Stromal cell of bone marrow (primary cell): Measurements from ENCODE around the gene MYBPC2.

ENCODE experiments used
- DNase-seq: peaks from one replicate; pipeline ENCODE4 v3.0.0-alpha.2; 2012; ENCODE audit warnings: low read depth

The MYBPC2 gene

DNA sequence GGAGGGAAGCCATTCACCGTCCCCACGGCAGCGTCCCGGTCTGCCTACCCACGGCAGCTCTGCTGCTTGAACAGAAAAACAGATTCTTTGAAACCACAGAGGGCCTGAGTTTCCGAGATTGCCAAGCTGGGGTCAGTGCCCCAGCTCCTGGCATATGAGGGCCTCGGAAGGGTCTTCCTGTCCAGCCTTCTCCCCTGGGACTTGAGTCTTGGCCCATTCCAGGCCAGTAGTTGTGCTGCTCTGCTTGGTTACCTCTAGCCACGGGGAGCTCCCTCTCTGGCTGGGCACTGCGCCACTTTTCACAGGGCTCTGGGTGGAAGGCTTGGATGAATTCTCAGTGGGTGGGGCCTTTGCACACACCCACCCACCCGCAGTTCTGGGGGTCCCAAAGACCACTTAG, 22.6 kb upstream of the MYBPC2 start:
- no peak for DNase-seq

DNA sequence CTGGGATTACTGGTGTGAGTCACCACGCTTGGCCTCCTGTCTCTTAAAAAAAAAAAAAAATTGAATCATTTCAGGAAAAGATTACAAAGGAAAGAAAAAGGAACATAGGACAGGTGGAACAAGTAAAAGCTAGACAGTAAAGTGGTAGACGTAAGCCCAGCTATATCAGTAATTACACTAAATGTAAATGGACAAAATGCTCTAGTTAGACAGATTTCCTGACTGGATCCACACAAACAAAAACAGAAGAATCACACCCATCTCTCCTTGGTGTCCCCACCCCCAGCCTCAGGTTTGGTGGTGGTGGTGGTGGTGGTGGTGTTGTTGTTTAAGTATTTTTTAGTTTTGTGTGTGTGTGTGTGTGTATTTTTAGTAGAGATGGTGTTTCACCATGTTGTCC, 20.3 kb upstream of the MYBPC2 start:
- DNase-seq: no peak

DNA sequence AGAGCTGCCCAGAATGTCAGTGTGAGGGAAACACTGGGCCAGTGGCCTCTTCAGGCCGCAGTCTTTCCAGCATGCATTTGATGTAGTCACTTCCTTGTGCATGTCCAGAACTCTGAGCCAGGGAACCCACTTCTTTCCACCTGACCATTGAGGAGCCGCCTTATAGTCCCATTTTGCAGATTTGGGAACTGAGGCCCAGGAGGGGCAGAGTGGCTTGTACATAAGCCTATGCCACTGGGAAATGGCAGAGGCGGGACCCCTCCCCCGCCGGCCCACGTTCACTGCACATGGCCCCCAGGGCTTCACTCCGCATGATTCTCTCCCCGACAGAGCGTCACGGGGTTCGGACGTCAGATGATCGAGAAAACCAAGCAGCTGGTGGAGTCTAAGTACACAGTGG, 19.6 kb upstream of the MYBPC2 start:
- DNase-seq: no peak

DNA sequence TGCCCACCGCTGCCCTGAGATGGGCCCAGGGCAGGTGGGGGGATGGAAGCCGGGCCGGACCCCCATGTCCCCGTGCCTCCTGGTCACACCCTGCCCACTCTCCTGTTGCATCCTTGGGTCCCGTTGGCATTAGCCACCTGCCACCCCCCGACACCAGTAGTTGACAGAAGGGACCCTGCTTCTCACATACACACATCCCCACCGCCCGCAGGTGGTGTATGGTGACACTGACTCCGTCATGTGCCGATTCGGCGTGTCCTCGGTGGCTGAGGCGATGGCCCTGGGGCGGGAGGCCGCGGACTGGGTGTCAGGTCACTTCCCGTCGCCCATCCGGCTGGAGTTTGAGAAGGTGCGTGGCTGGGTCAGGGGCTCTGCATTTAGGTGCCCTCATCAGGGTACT, 19.2 kb upstream of the MYBPC2 start:
- DNase-seq: no peak

DNA sequence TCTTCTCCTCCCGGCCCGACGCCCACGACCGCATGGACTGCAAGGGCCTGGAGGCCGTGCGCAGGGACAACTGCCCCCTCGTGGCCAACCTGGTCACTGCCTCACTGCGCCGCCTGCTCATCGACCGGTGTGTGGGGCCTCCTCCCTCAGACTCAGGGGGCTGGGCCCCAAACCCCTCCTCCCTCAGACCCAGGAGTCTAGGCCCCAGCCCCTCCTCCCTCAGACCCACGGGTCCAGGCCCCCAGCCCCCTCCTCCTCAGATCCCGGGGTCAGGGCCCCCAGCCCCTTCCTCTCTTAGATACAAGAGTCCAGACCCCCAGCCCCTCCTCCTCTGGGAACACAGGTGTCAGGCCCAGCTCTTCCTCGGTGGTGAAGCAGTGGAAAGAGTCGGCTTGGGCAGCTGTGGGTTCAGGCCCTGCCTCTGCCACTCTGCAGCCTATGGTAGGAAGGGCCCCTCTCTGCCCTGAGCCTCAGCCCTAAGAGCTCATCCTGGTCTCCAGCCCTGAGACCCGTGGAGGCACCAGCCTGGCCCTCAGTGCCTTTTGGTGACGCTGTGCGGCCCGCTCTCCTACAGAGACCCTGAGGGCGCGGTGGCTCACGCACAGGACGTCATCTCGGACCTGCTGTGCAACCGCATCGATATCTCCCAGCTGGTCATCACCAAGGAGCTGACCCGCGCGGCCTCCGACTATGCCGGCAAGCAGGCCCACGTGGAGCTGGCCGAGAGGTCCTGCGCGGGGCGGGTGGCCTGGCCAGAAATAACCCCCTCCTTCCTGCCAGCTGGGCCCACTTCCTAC, 17.6 kb upstream of the MYBPC2 start:
- peak; percentile 12 for DNase-seq

DNA sequence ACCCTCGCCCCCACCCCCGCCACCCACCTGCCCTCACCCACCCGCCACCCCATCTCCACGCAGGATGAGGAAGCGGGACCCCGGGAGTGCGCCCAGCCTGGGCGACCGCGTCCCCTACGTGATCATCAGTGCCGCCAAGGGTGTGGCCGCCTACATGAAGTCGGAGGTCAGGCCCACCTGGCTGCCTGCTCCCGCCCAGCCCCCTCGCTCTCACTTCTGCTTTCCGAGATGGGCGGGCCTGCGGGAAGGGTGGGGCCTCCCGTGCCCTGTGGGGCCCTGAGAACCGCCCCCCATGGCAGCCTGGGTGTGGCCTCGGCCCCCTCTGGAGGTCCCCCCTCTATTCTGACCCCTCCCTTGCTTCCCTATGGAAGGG, 17.0 kb upstream of the MYBPC2 start:
- no peak for DNase-seq

DNA sequence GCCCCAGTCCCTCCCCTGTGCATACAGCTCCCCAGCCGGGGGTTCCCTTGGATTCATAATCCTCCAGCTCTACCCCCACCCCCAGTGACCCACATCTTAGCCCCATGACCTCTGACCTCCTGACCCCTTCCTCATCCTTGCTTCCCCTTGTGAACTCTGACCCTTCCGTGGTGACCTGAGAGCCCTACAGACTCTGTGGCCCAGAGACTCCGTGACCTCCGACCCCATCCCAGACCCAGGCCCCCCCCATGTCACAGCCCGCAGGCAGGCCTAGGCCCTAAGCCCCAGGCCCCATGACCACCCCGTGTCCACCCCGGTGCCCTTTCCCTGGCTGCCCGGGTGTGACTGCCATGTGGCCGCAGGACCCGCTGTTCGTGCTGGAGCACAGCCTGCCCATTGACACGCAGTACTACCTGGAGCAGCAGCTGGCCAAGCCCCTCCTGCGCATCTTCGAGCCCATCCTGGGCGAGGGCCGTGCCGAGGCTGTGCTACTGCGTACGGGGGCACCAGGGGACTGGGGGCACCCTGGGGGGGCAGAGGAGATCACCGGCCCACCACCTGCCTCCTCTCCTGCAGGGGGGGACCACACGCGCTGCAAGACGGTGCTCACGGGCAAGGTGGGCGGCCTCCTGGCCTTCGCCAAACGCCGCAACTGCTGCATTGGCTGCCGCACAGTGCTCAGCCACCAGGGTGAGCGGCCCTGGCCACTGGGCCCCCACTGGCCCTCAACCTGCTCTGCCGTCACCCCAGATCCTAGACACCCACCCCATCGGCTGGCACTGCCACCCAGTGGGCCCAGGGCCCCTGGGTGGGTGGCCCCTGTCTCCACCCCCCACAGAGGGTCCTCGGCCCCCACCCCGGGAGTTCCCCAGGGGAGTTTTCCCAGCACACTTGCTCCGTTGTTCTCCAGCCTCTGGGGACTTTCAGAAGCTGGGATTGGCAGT, 16.4 kb upstream of the MYBPC2 start:
- DNase-seq: no peak

DNA sequence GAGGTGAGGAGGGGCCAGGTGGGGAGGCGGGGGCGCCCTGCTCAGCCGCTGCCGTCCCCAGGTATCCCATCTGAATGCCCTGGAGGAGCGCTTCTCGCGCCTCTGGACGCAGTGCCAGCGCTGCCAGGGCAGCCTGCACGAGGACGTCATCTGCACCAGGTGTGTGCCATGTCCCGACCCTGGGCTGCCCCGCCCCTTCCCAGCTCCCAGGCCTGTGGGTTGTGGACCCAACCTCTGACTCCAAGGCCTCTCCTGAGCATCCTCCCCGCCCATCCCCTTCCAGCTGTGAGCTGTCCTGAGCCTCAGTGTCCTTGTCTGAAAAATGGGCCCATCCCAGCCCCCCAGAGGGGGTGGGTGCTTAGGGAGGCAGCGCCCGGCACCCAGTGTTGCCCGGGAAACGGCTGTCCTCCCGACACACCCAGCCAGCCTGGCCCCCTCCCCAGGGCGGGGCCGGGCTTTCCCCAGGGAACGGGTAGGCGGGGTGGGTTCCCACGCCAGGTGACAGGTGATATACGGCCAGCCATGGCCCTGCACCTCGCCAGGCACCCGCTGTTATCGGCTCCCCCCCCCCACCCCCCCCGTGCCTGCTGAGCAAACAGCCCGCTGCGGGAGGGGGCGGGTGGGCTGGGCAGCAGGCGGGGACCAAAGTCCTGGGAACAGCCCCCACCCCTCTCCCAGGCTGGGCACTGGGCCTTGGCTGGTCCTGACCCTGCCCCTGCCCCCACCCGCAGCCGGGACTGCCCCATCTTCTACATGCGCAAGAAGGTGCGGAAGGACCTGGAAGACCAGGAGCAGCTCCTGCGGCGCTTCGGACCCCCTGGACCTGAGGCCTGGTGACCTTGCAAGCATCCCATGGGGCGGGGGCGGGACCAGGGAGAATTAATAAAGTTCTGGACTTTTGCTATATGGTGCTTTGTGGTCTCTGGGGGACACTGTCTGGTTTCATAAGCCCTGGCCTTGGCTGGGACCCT, 15.3 kb upstream of the MYBPC2 start:
- DNase-seq: no peak

DNA sequence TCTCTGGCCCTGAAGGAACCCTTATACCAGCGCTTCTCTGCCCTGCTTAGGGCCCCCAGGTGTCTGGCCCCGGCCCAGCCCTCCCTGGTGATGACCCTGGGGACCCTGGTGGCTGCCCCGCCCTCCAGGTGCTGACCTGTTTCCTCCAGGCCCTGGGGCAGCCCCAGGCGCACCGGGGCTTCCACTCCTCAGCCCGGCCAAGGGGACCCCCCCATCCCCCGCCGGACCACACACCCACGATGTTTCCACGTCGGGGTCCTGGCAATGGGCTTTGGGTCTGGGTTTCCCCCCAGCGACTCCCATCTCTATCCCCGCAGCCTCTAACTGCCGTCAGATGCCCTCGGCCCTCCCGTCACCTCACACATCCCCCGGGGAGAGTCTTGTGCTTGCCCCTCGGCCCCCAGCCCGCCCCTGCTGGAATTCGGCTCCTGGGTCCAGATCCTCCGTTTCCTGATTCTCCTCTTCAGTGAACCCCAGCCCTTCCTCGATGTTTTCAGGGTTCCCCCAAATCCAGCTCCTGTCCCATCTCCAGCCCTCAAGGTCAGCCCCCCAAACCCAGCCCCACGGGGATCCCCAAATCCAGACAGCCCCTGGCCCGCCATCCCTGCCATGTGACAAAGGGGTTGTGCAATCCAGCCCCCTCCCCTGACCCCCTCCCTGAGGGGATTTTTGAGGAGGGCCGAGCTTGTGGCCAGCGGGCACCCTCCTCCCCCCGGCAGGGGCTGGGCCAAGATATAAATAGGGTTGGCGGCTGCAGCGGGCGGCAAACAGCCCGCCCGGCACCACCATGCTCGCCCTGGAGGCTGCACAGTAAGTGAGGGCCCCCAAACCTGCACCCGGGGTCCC, 14.3 kb upstream of the MYBPC2 start, which contains the start of gene SPIB:
TSS of gene SPIB (plus strand) at position 763 of the 846 bp plus-strand sequence. CDS start at position 788, 25 bp downstream.
- no peak for DNase-seq

DNA sequence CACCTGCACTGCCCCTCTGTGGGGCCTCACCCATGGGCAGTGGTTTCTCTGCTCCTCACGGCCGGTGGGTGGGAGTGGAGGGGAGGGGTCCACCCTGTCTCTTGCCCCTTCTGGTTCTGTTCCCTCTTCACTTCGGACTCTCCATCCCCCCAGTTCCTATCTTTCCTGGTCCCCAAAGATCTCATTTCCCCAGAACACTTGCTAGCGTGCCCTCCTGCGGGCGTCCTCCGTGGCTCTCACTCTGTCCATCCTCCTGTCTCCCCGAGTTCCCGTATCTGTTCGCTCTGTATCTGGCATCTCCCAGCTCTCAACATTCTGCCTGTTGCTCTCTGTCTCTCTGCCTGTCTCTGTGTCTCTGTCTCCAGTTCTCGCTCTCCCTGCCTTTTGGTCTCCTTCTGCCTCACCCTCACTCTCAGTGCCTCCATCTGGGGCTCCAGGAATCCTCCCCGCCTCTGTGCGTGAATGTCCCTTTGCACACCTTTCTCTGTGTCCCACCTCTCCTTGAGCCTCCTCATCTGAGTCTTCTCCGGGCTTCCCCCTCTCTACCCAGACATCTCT, 13.6 kb upstream of the MYBPC2 start:
- DNase-seq: no peak

DNA sequence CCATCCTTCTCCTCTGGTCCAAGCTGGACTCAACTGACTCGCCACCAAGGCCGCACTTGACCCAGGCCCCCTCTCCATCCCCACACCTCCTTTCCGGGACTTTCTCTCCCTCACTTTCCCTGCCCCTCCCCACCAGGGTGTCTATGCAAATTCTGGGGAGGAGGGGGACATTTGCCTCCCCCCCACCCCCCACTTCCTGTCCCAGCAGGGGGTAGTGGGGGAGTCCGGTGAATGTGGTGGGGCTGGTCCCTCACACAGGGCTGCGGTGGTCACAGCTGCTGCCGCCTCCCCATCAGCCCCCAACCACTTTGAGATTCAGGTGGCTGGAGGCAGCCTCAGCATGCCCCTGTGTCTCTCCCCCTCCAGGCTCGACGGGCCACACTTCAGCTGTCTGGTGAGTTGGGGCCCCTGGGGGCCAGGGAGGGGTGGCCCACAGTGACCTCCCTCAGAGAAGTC, 13.1 kb upstream of the MYBPC2 start:
- DNase-seq: no peak

DNA sequence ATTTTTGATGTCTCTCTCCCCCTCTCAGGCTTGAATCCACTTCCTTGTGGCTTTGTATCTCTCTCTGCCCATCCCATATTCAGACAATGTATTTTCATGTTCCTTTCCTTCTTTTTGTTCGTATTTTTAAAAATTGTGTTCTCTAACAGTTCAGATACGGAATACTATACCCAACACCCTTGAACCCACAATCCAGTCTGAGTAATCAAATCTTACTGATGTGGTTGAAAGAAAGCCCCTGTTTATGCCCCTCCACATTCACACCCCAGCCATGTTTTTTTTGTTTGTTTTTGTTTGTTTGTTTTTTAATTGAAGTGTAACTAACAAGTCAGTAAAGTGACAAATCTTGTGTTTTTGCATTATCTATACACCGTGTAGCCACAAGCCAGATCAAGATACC, 12.6 kb upstream of the MYBPC2 start:
- DNase-seq: no peak

DNA sequence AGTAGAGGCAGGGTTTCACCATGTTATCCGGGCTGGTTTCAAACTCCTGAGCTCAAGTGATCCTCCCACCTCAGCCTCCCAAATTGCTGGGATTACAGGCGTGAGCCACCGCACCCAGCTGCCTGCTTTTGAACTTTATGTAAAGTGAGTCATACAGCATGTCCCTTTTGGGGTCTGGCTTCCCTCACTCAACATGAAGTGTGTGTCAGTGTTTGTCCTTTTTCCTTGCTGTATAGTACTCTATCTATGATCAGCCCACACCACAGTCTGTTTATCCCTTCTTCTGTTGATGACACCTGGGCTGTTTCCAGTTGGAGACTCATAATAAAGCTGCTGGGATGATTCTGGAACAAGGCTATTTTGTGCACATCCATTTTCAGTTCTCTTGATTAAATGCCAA, 11.9 kb upstream of the MYBPC2 start:
- DNase-seq: no peak

DNA sequence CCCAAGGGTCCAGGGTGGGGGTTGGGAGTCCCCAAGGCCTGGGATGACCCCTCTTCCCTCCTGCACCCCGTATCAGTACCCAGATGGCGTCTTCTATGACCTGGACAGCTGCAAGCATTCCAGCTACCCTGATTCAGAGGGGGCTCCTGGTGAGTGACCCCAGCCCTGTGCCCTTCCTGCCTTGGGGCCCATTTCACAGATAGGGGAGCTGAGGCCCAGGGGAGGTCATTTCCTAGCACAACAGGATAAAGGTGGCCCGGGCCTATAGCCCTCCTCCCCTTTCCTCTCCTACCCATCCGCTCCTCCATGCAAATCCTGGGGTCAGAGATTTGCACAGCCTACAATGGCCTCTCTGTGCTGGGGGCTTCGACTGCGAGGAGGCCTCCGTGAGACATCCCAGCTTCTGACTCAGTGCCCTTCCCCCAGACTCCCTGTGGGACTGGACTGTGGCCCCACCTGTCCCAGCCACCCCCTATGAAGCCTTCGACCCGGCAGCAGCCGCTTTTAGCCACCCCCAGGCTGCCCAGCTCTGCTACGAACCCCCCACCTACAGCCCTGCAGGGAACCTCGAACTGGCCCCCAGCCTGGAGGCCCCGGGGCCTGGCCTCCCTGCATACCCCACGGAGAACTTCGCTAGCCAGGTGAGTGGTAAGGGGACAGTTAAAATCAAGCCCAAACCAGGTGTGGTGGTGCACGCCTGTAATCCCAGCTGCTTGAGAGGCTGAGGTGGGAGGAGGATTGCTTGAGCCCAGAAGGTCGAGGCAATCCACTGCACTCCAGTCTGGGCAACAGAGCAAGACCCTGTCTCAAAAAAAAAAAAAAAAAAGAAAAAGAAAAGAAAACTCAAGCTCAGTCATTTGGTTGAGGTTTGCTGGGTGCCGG, 10.1 kb upstream of the MYBPC2 start:
- DNase-seq: no peak

DNA sequence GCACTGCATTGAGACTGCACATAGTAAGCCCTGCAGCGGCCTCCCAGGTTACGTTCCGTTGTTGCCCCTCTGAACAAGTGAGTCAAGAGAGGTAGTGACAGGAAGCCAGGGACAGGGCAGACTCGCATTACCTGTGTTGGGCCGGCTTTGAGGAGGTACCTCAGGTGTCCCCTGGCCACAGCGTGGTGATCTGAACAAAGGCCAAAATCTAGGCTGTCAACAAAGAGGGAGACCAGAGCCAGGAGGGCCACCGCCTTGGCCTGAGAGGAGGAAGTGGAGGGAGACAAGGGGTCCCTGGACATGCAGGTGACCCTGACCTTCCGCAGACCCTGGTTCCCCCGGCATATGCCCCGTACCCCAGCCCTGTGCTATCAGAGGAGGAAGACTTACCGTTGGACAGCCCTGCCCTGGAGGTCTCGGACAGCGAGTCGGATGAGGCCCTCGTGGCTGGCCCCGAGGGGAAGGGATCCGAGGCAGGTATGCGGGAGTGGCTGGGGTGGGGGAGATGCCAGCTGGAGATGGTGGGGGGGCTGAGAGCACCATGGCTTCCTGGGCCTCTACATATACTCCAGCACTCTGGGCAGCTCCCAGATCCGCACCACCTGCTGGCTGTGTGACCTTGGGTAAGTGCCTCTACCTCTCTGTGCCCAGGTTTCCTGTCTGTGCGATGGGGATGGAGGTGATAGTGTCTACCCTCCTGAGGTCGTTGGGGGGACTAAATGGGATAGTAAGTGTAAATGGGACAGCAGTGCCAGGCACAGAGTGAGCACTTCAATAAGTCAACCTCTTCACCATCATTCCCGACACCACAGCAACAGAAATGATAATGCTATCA, 9.2 kb upstream of the MYBPC2 start:
- no peak for DNase-seq

DNA sequence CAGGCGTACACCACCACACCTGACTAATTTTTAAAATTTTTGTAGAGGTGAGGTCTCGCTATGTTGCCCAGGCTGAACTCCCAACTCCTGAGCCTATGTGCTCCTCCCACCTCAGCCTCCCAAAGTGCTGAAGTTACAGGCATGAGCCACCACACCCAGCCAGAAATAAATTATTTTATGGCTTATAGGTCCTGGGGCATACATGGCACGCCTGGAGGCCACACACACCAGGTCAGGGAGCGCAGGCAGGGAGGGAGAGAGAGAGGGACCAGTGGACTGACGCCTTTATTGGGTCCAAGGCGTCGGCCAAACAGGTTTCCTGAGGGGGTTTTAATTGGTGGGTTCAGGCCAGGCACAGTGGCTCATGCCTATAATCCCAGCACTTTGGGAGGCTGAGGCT, 7.1 kb upstream of the MYBPC2 start:
- no peak for DNase-seq

DNA sequence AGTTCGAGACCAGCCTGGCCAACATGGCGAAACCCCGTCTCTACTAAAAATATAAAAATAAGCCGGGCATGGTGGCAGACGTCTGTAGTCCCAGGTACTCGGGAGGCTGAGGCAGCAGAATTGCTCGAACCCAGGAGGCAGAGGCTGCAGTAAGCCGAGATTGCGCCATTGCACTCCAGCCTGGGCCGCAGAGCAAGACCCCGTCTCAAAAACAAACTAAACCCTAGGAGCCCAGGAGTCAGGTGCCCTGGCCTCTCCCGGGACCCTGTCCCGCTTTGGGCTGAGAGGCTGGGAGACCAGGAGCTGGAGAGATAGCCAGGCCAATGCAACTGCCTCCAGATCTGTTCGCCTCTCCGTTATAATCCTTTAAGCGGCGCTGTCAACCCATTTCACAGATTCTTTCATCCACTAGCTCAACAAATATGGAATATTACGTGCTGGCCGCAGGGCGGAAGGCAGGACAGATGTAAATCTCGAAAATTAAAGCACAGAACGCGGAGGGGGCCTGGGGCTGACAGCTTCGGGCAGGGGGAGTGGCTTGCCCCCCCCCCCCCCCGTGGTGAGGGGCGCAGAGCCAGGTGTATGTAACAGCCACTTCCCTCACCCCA, 5.3 kb upstream of the MYBPC2 start:
- DNase-seq: no peak

DNA sequence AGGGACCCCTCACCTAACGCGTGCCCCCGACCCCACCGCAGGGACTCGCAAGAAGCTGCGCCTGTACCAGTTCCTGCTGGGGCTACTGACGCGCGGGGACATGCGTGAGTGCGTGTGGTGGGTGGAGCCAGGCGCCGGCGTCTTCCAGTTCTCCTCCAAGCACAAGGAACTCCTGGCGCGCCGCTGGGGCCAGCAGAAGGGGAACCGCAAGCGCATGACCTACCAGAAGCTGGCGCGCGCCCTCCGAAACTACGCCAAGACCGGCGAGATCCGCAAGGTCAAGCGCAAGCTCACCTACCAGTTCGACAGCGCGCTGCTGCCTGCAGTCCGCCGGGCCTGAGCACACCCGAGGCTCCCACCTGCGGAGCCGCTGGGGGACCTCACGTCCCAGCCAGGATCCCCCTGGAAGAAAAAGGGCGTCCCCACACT, 4.7 kb upstream of the MYBPC2 start:
- DNase-seq: peak; percentile 54
